ENCODE results near the gene BCL2L12.

The BCL2L12 gene

GRCh38 chr19:49641688-49642491, 23.8 kb upstream of the BCL2L12 start, which contains the start of gene SCAF1:
Gene SCAF1, plus strand, starts transcription at chr19:49642209. Its CDS starts 2,818 bp downstream, at chr19:49645027.
- in situ Hi-C loops (cut with HindIII; ENCODE audit: low sequenced_read_pairs): loop anchor here (5.0 kb wide), 1 partner anchor 70 kb away; no protein-coding TSS in a partner anchor

- in situ Hi-C loops (cut with HindIII; ENCODE audit: low sequenced_read_pairs): loop anchor here (5.0 kb wide), 1 partner anchor 70 kb away; no protein-coding TSS in a partner anchor
Observed at GRCh38 chr19:49642492-49643035, 23.2 kb upstream of the BCL2L12 start.

- in situ Hi-C loops (cut with HindIII; ENCODE audit: low sequenced_read_pairs): loop anchor here (5.0 kb wide), 1 partner anchor 71 kb away; no protein-coding TSS in a partner anchor
Observed at GRCh38 chr19:49643466-49643865, 22.3 kb upstream of the BCL2L12 start.

- in situ Hi-C loops (cut with HindIII; ENCODE audit: low sequenced_read_pairs): no loop called here
Observed at GRCh38 chr19:49645592-49645991, 20.1 kb upstream of the BCL2L12 start.

- in situ Hi-C loops (cut with HindIII; ENCODE audit: low sequenced_read_pairs): no loop called here
Observed at GRCh38 chr19:49645995-49646394, 19.7 kb upstream of the BCL2L12 start.

GRCh38 chr19:49646586-49646985, 19.1 kb upstream of the BCL2L12 start:
- in situ Hi-C loops (cut with HindIII; ENCODE audit: low sequenced_read_pairs): no loop called here

- in situ Hi-C loops (cut with HindIII; ENCODE audit: low sequenced_read_pairs): no loop called here
Observed at GRCh38 chr19:49651029-49651819, 14.5 kb upstream of the BCL2L12 start.

GRCh38 chr19:49651820-49652550, 13.7 kb upstream of the BCL2L12 start:
- in situ Hi-C loops (cut with HindIII; ENCODE audit: low sequenced_read_pairs): no loop called here

GRCh38 chr19:49652551-49653465, 12.9 kb upstream of the BCL2L12 start:
- in situ Hi-C loops (cut with HindIII; ENCODE audit: low sequenced_read_pairs): no loop called here

GRCh38 chr19:49653466-49653806, 12.3 kb upstream of the BCL2L12 start:
- in situ Hi-C loops (cut with HindIII; ENCODE audit: low sequenced_read_pairs): no loop called here

- in situ Hi-C loops (cut with HindIII; ENCODE audit: low sequenced_read_pairs): no loop called here
Observed at GRCh38 chr19:49654581-49654980, 11.2 kb upstream of the BCL2L12 start.

- in situ Hi-C loops (cut with HindIII; ENCODE audit: low sequenced_read_pairs): no loop called here
Observed at GRCh38 chr19:49655570-49656455, 9.9 kb upstream of the BCL2L12 start.

GRCh38 chr19:49656456-49657109, 9.2 kb upstream of the BCL2L12 start:
- in situ Hi-C loops (cut with HindIII; ENCODE audit: low sequenced_read_pairs): no loop called here

- in situ Hi-C loops (cut with HindIII; ENCODE audit: low sequenced_read_pairs): no loop called here
Observed at GRCh38 chr19:49657493-49658138, 8.1 kb upstream of the BCL2L12 start.

GRCh38 chr19:49658139-49658517, 7.6 kb upstream of the BCL2L12 start:
- in situ Hi-C loops (cut with HindIII; ENCODE audit: low sequenced_read_pairs): no loop called here

GRCh38 chr19:49658566-49659442, 6.9 kb upstream of the BCL2L12 start:
- in situ Hi-C loops (cut with HindIII; ENCODE audit: low sequenced_read_pairs): no loop called here
